NB4 (cell line): ENCODE results near the gene GALNT14.

Experiments
- CTCF ChIP-seq: IDR thresholded peaks from one replicate; pipeline ENCODE4 v1.5.1; 2012; ENCODE audit warnings: low read depth, low read length
- POLR2A ChIP-seq: IDR thresholded peaks from 2 replicates; pipeline ENCODE4 v1.6.1; 2011; ENCODE audit warnings: mild to moderate bottlenecking; ENCODE audit not compliant: insufficient read length; ENCODE audit errors: extremely low read depth

- TF ChIP-seq CTCF (no peak), POLR2A (no peak)
These were observed 265.4 kb downstream of the GALNT14 start for GRCh38 chr2:30872797-30873196.
